K562 (cell line): ENCODE results near the gene OR2L5. TPM values are rescaled to one million over a fixed set of nuclear protein-coding genes. Genes with fewer than 3 reads are reported as not detected.

Experiments used
- ATAC-seq: fragments of 200-7000 bp; cut with Tn5 transposase; 3 replicates; pipeline ENCODE4 v1.9.1; 2020; ENCODE audit warnings: moderate library complexity
- BruUV-seq: library from RNA; stranded (reverse); fragments of 400-500 nt; replicated peaks from 2 replicates; lab custom pipeline; 2021; lab: Mats Ljungman, UMichigan
- CTCF ChIA-PET: fragments of 300-600 bp; formaldehyde crosslinking; extraction: SDS; loops from one replicate; lab custom pipeline; 2021; ENCODE audit warnings: low intra/inter-chr PET ratio; lab: Yijun Ruan, JAX
- POLR2A ChIA-PET: fragments of 300-600, 350-650 bp; sonication (Branson Sonifier 250); formaldehyde crosslinking; extraction: SDS; loops from one replicate; lab custom pipeline; 2021; ENCODE audit warnings: antibody characterized with exemption, inconsistent platforms; lab: Yijun Ruan, JAX
- DNase-seq, 4 experiments: peaks; one replicate each; pipeline versions ENCODE4 v3.0.0 to v3.0.0-alpha.2; 2011 to 2018; ENCODE audit warnings: low spot score in 3 of 4, mixed read lengths in 3 of 4; ENCODE audit errors: extremely low read depth in 1 of 4
- FAIRE-seq: peaks from 2 replicates; lab custom pipeline; 2011; peaks lifted over from hg19 to GRCh38; lab: Jason Lieb, UNC
- H2AFZ ChIP-seq: 2 replicates; pipeline ENCODE4 v1.6.0; 2011; ENCODE audit warnings: low read depth, low read length, control low read depth, inconsistent platforms
- H3K27ac ChIP-seq: fragments of 200-600 bp; 3 replicates; pipeline ENCODE4 v1.8.0; 2011; ENCODE audit warnings: low read depth, mild to moderate bottlenecking, control low read depth, inconsistent platforms, low read length, moderate library complexity, mixed read lengths; ENCODE audit errors: extremely low read depth
- H3K27me3 ChIP-seq, 2 experiments: fragments of 300-600 bp in 1 of 2; 2 replicates in 1 of 2; 3 replicates in 1 of 2; pipeline versions ENCODE4 v1.6.0 to v1.8.0; 2011; ENCODE audit warnings: inconsistent platforms in 2 of 2, low read length in 2 of 2, mild to moderate bottlenecking in 1 of 2, mixed read lengths in 1 of 2, moderate library complexity in 1 of 2; ENCODE audit not compliant: control insufficient read depth in 2 of 2, insufficient read depth in 2 of 2
- H3K36me3 ChIP-seq: fragments of 300-600 bp; 3 replicates; pipeline ENCODE4 v1.8.0; 2011; ENCODE audit warnings: mild to moderate bottlenecking, low read length, inconsistent platforms; ENCODE audit not compliant: control insufficient read depth, insufficient read depth
- H3K4me1 ChIP-seq, 2 experiments: fragments of 200-600 bp in 1 of 2; replicated peaks in 1 of 2; 2 replicates in 1 of 2; 3 replicates in 1 of 2; pipeline versions ENCODE4 v1.5.1 to v1.8.0; 2011; ENCODE audit warnings: inconsistent platforms in 2 of 2, low read length in 2 of 2, mild to moderate bottlenecking in 1 of 2, mixed read lengths in 1 of 2, moderate library complexity in 1 of 2; ENCODE audit not compliant: control insufficient read depth in 2 of 2, insufficient read depth in 2 of 2
- H3K4me2 ChIP-seq: 2 replicates; pipeline ENCODE4 v1.6.1; 2011; ENCODE audit warnings: low read length, control low read depth, inconsistent platforms, mixed read lengths; ENCODE audit not compliant: insufficient read depth
- H3K4me3 ChIP-seq: fragments of 200-600 bp; sonication (generic), shearing (Covaris generic); 2 replicates; pipeline ENCODE4 v1.5.1; 2016; ENCODE audit warnings: control low read depth, inconsistent platforms
- H3K79me2 ChIP-seq: fragments of 200-600 bp; 3 replicates; pipeline ENCODE4 v1.8.0; 2011; ENCODE audit warnings: low read length, inconsistent platforms; ENCODE audit not compliant: control insufficient read depth, insufficient read depth
- H3K9ac ChIP-seq, 2 experiments: 2 replicates each; pipeline versions ENCODE4 v1.6.0 to v1.6.1; 2011; ENCODE audit warnings: low read depth in 2 of 2, low read length in 2 of 2, control low read depth in 1 of 2, inconsistent platforms in 1 of 2, mild to moderate bottlenecking in 1 of 2, mixed read lengths in 1 of 2; ENCODE audit not compliant: insufficient read depth in 1 of 2
- H3K9me1 ChIP-seq: one replicate; pipeline ENCODE4 v1.6.0; 2011; ENCODE audit warnings: inconsistent platforms, mild to moderate bottlenecking, low read length, moderate library complexity; ENCODE audit not compliant: control insufficient read depth, insufficient read depth
- H3K9me3 ChIP-seq: replicated peaks from 2 replicates; pipeline ENCODE4 v1.5.1; 2011; ENCODE audit warnings: low read depth, low read length, inconsistent platforms; ENCODE audit not compliant: control insufficient read depth, insufficient read depth
- H4K20me1 ChIP-seq: replicated peaks from 2 replicates; pipeline ENCODE4 v1.6.1; 2011; ENCODE audit warnings: low read length, inconsistent platforms, mixed read lengths; ENCODE audit not compliant: control insufficient read depth, insufficient read depth
- BMI1 ChIP-seq: fragments of 150-350 bp; IDR thresholded peaks from 2 replicates; pipeline ENCODE4 v1.6.1; 2014; ENCODE audit warnings: low read length
- NBN ChIP-seq: fragments of 450-650 bp; IDR thresholded peaks from 2 replicates; pipeline ENCODE4 v1.6.1; 2016; ENCODE audit warnings: low read depth, mild to moderate bottlenecking
- SRSF7 ChIP-seq: fragments of 200-400 bp; formaldehyde crosslinking; optimal IDR thresholded peaks from 2 replicates; pipeline ENCODE3; 2017; ENCODE audit warnings: mild to moderate bottlenecking, low read depth, low read length
- ZNF311 ChIP-seq: fragments of 250-450 bp; sonication (Bioruptor Pico); IDR thresholded peaks from 2 replicates; pipeline ENCODE4 v1.4.0; 2020; ENCODE audit warnings: mild to moderate bottlenecking, moderate library complexity
- WGBS: fragments of 100-300 bp; shearing (Covaris generic); methylation state at CpG from one replicate; pipeline ENCODE4 v1.1.6; 2016; ENCODE audit warnings: low coverage, mixed read lengths; ENCODE audit not compliant: insufficient coverage; ENCODE audit errors: missing lambda C conversion rate; 5-methylcytosine and 5-hydroxymethylcytosine counted together
- in situ Hi-C: fragments of 300-500 bp; cut with MboI; formaldehyde crosslinking; loops from 4 replicates; pipeline ENCODE4 v1.15.0; 2018; ENCODE audit warnings: inconsistent platforms, mixed read lengths
- intact Hi-C: fragments of 100-400 bp; cut with micrococcal nuclease; formaldehyde crosslinking; loops from 2 replicates; pipeline ENCODE4 v1.14.2; 2022
- polyA plus RNA-seq, 8 experiments: library from polyadenylated mRNA; depleted of rRNA in 4 of 8; stranded (reverse) in 5 of 8; unstranded in 3 of 8; fragments of >200 nt; fragmentation: Nextera tagmentation in 2 of 8; fragmentation: Illumina TruSeq in 1 of 8; extraction: Ambion mirVana in 2 of 8; extraction: Trizol in 1 of 8; gene quantifications; 2 replicates each; pipeline versions ENCODE4 v1.2.1 to v1.2.3, GENCODE V29; 2011 to 2014; ENCODE audit warnings: inconsistent platforms in 1 of 8, missing spikeins in 1 of 8
- total RNA-seq, 7 experiments: library from RNA; depleted of rRNA in 6 of 7; stranded (reverse); fragments of >200 nt in 6 of 7; fragmentation: Illumina TruSeq in 2 of 7; extraction: Trizol in 2 of 7; gene quantifications; 2 replicates each; pipeline versions ENCODE4 v1.2.1 to v1.2.3, GENCODE V29; 2011 to 2021; ENCODE audit warnings: low replicate concordance in 1 of 7
- TF ChIP-seq, protein P1 (sequence below): fragments of 150-350 bp; conservative IDR thresholded peaks from 2 replicates; pipeline ENCODE4 v1.6.1; 2014; ENCODE audit warnings: low read length
- TF ChIP-seq, protein P2 (sequence below): fragments of 450-650 bp; IDR thresholded peaks from 2 replicates; pipeline ENCODE4 v1.6.1; 2016; ENCODE audit warnings: low read depth

Gene OR2L5
- total and polyA plus RNA-seq, 9 of the 15 experiments (the other 6 are each of a cell fraction or from before 2014, with no cell fraction given): 0.03 TPM; not detected in 8

GRCh38 chr1:247966532-247967204 is 46.8 kb upstream of the OR2L5 start:
- H3K4me3 ChIP-seq: no peak overlapping the region
- no peak for DNase-seq
- in situ Hi-C loops: no loop called here
- no peak for FAIRE-seq
- H3K4me1 ChIP-seq: no peaks in the 10 kb centered on the region
- 0% methylated on average over 5 of the region's 5 CpGs for WGBS
- peaks cover 7% of the 10 kb centered on the region; the same call in 1 of the 2 replicates for H3K9me3 ChIP-seq
- H3K36me3 ChIP-seq: no peaks in the 10 kb centered on the region
- no peak overlapping the region for H3K4me2 ChIP-seq
- no peaks in the 10 kb centered on the region for H3K79me2 ChIP-seq
- H3K9me1 ChIP-seq: no peaks in the 10 kb centered on the region
- no TSS peak for BruUV-seq
- H2AFZ ChIP-seq: no peak overlapping the region
- H3K27ac ChIP-seq: no peak overlapping the region
- no peak overlapping the region for H3K9ac ChIP-seq
- ChIA-PET CTCF (no interaction called here), POLR2A (no interaction called here)
- intact Hi-C loops: no loop called here
- H4K20me1 ChIP-seq: no peaks in the 10 kb centered on the region
- no peak for ATAC-seq
- no peaks in the 10 kb centered on the region for H3K27me3 ChIP-seq
- no peak for TF ChIP-seq BMI1
- TF ChIP-seq SRSF7: no peak
- TF ChIP-seq ZNF311 (CRISPR knock-in tag): no peak
- TF ChIP-seq NBN: no peak
- TF ChIP-seq, protein P1, sequence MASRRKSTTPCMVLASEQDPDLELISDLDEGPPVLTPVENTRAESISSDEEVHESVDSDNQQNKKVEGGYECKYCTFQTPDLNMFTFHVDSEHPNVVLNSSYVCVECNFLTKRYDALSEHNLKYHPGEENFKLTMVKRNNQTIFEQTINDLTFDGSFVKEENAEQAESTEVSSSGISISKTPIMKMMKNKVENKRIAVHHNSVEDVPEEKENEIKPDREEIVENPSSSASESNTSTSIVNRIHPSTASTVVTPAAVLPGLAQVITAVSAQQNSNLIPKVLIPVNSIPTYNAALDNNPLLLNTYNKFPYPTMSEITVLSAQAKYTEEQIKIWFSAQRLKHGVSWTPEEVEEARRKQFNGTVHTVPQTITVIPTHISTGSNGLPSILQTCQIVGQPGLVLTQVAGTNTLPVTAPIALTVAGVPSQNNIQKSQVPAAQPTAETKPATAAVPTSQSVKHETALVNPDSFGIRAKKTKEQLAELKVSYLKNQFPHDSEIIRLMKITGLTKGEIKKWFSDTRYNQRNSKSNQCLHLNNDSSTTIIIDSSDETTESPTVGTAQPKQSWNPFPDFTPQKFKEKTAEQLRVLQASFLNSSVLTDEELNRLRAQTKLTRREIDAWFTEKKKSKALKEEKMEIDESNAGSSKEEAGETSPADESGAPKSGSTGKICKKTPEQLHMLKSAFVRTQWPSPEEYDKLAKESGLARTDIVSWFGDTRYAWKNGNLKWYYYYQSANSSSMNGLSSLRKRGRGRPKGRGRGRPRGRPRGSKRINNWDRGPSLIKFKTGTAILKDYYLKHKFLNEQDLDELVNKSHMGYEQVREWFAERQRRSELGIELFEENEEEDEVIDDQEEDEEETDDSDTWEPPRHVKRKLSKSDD: no peak
- TF ChIP-seq, protein P2, sequence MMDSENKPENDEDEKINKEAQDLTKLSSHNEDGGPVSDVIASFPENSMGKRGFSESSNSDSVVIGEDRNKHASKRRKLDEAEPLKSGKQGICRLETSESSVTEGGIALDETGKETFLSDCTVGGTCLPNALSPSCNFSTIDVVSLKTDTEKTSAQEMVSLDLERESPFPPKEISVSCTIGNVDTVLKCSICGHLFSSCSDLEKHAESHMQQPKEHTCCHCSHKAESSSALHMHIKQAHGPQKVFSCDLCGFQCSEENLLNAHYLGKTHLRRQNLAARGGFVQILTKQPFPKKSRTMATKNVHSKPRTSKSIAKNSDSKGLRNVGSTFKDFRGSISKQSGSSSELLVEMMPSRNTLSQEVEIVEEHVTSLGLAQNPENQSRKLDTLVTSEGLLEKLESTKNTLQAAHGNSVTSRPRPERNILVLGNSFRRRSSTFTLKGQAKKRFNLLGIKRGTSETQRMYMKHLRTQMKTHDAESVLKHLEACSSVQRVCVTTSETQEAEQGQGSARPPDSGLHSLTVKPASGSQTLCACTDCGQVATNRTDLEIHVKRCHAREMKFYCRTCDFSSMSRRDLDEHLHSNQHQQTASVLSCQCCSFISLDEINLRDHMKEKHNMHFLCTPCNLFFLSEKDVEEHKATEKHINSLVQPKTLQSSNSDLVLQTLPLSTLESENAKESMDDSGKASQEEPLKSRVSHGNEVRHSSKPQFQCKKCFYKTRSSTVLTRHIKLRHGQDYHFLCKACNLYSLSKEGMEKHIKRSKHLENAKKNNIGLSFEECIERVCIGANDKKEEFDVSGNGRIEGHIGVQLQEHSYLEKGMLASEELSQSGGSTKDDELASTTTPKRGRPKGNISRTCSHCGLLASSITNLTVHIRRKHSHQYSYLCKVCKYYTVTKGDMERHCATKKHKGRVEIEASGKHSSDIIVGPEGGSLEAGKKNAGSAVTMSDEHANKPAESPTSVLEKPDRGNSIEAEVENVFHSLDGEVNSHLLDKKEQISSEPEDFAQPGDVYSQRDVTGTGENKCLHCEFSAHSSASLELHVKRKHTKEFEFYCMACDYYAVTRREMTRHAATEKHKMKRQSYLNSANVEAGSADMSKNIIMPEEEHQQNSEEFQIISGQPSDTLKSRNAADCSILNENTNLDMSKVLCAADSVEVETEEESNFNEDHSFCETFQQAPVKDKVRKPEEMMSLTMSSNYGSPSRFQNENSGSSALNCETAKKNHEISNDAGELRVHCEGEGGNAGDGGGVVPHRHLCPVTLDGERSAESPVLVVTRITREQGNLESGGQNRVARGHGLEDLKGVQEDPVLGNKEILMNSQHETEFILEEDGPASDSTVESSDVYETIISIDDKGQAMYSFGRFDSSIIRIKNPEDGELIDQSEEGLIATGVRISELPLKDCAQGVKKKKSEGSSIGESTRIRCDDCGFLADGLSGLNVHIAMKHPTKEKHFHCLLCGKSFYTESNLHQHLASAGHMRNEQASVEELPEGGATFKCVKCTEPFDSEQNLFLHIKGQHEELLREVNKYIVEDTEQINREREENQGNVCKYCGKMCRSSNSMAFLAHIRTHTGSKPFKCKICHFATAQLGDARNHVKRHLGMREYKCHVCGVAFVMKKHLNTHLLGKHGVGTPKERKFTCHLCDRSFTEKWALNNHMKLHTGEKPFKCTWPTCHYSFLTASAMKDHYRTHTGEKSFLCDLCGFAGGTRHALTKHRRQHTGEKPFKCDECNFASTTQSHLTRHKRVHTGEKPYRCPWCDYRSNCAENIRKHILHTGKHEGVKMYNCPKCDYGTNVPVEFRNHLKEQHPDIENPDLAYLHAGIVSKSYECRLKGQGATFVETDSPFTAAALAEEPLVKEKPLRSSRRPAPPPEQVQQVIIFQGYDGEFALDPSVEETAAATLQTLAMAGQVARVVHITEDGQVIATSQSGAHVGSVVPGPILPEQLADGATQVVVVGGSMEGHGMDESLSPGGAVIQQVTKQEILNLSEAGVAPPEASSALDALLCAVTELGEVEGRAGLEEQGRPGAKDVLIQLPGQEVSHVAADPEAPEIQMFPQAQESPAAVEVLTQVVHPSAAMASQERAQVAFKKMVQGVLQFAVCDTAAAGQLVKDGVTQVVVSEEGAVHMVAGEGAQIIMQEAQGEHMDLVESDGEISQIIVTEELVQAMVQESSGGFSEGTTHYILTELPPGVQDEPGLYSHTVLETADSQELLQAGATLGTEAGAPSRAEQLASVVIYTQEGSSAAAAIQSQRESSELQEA: no peak
